SJSA1 (cell line): ENCODE results near the gene PPIL1. TPM values are rescaled to one million over a fixed set of nuclear protein-coding genes. Genes with fewer than 3 reads are reported as not detected.
A peak's percentile ranks its signal among the peaks of the same experiment; 100 is the strongest.

ENCODE experiments used
- DNase-seq, 2 experiments: peaks; one replicate each; pipeline ENCODE4 v3.0.0-alpha.2; 2015 to 2020; ENCODE audit warnings: low spot score in 2 of 2, low read depth in 1 of 2
- H3K27ac ChIP-seq: fragments of 250-450 bp; sonication (Bioruptor Pico); 2 replicates; pipeline ENCODE4 v1.5.1; 2020; ENCODE audit warnings: mild to moderate bottlenecking, moderate library complexity
- H3K27me3 ChIP-seq: fragments of 250-450 bp; sonication (Bioruptor Pico); replicated peaks from 2 replicates; pipeline ENCODE4 v1.5.1; 2020; ENCODE audit warnings: mild to moderate bottlenecking, moderate library complexity
- H3K36me3 ChIP-seq: fragments of 250-450 bp; sonication (Bioruptor Pico); 2 replicates; pipeline ENCODE4 v1.5.1; 2020; ENCODE audit warnings: mild to moderate bottlenecking
- H3K4me1 ChIP-seq: fragments of 250-450 bp; sonication (Bioruptor Pico); replicated peaks from 2 replicates; pipeline ENCODE4 v1.6.1; 2021; ENCODE audit warnings: mild to moderate bottlenecking
- H3K4me3 ChIP-seq: fragments of 250-450 bp; sonication (Bioruptor Pico); 2 replicates; pipeline ENCODE4 v1.5.1; 2020; ENCODE audit warnings: mild to moderate bottlenecking
- H3K9me3 ChIP-seq: fragments of 250-450 bp; sonication (Bioruptor Pico); replicated peaks from 2 replicates; pipeline ENCODE4 v1.5.1; 2020; ENCODE audit warnings: mild to moderate bottlenecking
- total RNA-seq: library from RNA; depleted of rRNA; stranded (reverse); fragments of >200 nt; shearing (Covaris generic); gene quantifications from 2 replicates; pipeline ENCODE4 v1.2.3, GENCODE V29; 2014; rRNA removed

PPIL1 gene
- total RNA-seq, result 46.2 and 83.6 TPM in 2 replicates

GRCh38 chr6:36874443-36875249 is at the start of gene PPIL1:
TSS of gene PPIL1 (minus strand) at chr6:36874803. CDS start at chr6:36874772, 31 bp downstream.
- H3K36me3 ChIP-seq, result peaks cover 31% of the 10 kb centered on the region
- peaks cover 17% of the 10 kb centered on the region for H3K4me1 ChIP-seq
- DNase-seq, result peak; percentile 91 to 98
- peak within 1 kb of the TSS; percentile 88 for H3K4me3 ChIP-seq
- peak within 1 kb of the TSS; percentile 96 for H3K27ac ChIP-seq
- H3K9me3 ChIP-seq, result no peaks in the 10 kb centered on the region
- H3K27me3 ChIP-seq, result no peaks in the 10 kb centered on the region

GRCh38 chr6:36924131-36924530 is 49.5 kb upstream of the PPIL1 start:
- Histone ChIP-seq H3K36me3 (peaks cover 43% of the 10 kb centered on the region), H3K27ac (no peak overlapping the region), H3K4me3 (no peak overlapping the region), H3K4me1 (peaks cover 2% of the 10 kb centered on the region), H3K9me3 (no peaks in the 10 kb centered on the region; the same call in 1 of the 2 replicates), H3K27me3 (no peaks in the 10 kb centered on the region)
- DNase-seq, result no peak

- H3K27ac ChIP-seq, result no peak overlapping the region
- no peaks in the 10 kb centered on the region; the same call in 1 of the 2 replicates for H3K9me3 ChIP-seq
- H3K27me3 ChIP-seq, result no peaks in the 10 kb centered on the region
- no peak for DNase-seq
- H3K36me3 ChIP-seq, result peaks cover 57% of the 10 kb centered on the region
- H3K4me1 ChIP-seq, result peaks cover 22% of the 10 kb centered on the region
- no peak overlapping the region for H3K4me3 ChIP-seq
Observed at GRCh38 chr6:36920546-36920945, 45.9 kb upstream of the PPIL1 start.

GRCh38 chr6:36920049-36920448 is 45.4 kb upstream of the PPIL1 start:
- DNase-seq, result no peak
- Histone ChIP-seq H3K27ac (no peak overlapping the region), H3K9me3 (no peaks in the 10 kb centered on the region; the same call in 1 of the 2 replicates), H3K36me3 (peaks cover 56% of the 10 kb centered on the region), H3K4me3 (no peak overlapping the region), H3K4me1 (peaks cover 22% of the 10 kb centered on the region), H3K27me3 (no peaks in the 10 kb centered on the region)

DNA sequence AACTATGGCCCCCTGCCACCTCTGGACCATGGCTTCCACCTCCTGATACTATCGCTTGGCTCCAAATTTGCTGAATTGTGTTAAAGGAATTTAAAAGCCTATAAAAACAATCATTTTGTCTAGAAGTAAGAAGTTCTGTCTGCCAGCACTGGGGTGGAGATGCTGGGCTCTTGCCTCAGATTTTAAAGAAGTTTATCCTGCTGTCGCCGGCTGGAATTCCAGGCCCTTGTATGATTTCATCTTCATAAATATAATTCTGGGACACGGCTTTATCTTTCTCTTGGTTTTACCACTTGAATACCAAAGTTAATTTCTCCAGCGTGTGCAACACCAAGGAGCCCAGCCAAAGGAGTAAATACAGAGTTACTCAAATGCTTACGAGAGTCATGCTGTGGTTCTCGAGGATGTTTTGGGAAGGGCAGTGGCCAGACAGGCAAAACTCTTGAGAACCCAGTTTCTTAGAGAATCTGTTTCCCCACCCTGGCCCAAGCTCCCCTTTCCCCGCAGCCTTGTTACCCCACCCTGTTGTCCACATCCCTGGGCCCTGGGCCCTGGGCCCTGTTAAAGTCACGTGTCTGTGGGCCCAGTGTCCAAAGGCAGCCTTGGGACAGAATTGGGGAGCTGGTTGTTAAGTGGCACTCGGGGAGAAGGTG is 43.1 kb upstream of the PPIL1 start:
- Histone ChIP-seq H3K4me3 (no peak overlapping the region), H3K27ac (peak overlapping the region; percentile 11), H3K9me3 (no peaks in the 10 kb centered on the region; the same call in 1 of the 2 replicates), H3K4me1 (peaks cover 40% of the 10 kb centered on the region), H3K36me3 (peaks cover 56% of the 10 kb centered on the region), H3K27me3 (no peaks in the 10 kb centered on the region)
- DNase-seq, result peak in 1 of 2 experiments; percentile 57

DNA sequence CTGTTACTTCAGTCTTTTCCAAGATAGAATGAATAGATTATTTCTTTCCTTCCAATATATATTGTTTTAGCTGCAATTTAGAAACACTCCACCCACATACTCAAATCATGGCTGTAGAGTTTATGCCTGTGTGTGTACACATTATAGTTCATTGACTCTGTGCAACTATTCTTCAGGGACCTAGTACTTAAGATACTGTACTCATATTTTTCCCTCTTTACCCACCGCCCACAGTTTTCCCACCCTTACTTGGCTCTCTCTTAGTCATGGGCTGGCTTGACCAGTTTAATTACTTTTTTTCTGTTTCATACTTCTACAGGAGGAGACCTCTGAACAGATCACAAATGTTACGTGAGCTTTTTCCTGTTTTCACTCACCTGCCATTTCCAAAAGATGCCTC is 41.5 kb upstream of the PPIL1 start:
- Histone ChIP-seq H3K4me1 (peaks cover 51% of the 10 kb centered on the region), H3K9me3 (no peaks in the 10 kb centered on the region), H3K27ac (no peak overlapping the region), H3K4me3 (no peak overlapping the region), H3K36me3 (peaks cover 50% of the 10 kb centered on the region), H3K27me3 (no peaks in the 10 kb centered on the region)
- no peak for DNase-seq

DNA sequence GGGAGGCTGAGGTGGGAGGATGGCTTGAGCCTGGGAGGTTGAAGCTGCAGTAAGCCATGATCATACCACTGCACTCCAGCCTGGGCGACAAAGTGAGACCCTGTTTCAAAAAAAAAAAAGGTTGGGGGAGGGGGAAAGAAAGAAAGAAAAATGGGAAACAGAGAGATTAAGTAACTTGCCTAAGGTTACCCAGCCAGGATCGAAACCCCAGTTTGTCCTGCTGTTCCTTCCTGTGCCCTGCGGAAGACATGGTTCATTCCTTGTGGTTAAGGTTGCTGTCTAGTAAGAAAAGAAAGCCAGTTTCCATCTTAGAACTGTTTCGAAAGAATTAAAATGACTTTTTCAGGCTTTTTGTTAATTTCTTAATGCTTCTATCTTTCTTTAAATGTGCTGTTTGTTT is 41.0 kb upstream of the PPIL1 start:
- H3K27ac ChIP-seq, result no peak overlapping the region
- H3K36me3 ChIP-seq, result peaks cover 50% of the 10 kb centered on the region
- H3K4me1 ChIP-seq, result peaks cover 51% of the 10 kb centered on the region
- H3K4me3 ChIP-seq, result no peak overlapping the region
- H3K27me3 ChIP-seq, result no peaks in the 10 kb centered on the region
- no peak for DNase-seq
- H3K9me3 ChIP-seq, result no peaks in the 10 kb centered on the region

GRCh38 chr6:36914227-36914794 is 39.7 kb upstream of the PPIL1 start:
- Histone ChIP-seq H3K9me3 (no peaks in the 10 kb centered on the region), H3K36me3 (peaks cover 43% of the 10 kb centered on the region), H3K27me3 (no peaks in the 10 kb centered on the region), H3K4me1 (peaks cover 51% of the 10 kb centered on the region), H3K4me3 (no peak overlapping the region), H3K27ac (no peak overlapping the region)
- peak in 1 of 2 experiments; percentile 34 for DNase-seq

GRCh38 chr6:36913082-36913481 is 38.5 kb upstream of the PPIL1 start:
- H3K4me1 ChIP-seq, result peaks cover 39% of the 10 kb centered on the region
- H3K9me3 ChIP-seq, result no peaks in the 10 kb centered on the region
- H3K27ac ChIP-seq, result peak overlapping the region; percentile 37
- no peak for DNase-seq
- H3K27me3 ChIP-seq, result no peaks in the 10 kb centered on the region
- no peak overlapping the region for H3K4me3 ChIP-seq
- peaks cover 40% of the 10 kb centered on the region for H3K36me3 ChIP-seq

DNA sequence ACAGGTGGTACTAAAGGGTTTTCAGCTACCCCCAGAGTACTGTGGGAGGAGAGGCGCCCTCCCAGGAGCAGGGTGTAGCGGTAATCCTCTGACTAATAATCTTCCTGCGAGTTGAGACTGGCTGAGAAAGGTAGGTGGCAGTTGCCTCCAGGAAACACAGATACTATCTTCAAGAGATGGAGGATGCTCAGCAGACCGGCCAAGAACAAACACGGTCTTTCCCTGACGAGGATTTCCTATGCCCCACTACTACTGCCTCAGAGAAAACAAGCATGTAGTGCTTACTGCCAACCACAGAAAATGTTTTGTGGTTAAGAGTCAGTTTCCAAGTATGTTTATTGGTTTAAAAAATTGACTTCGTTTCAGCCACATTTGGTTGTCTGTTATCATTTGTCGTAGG is 38.0 kb upstream of the PPIL1 start:
- Histone ChIP-seq H3K9me3 (no peaks in the 10 kb centered on the region), H3K4me3 (no peak overlapping the region), H3K4me1 (peaks cover 39% of the 10 kb centered on the region), H3K27ac (peak overlapping the region; percentile 37), H3K27me3 (no peaks in the 10 kb centered on the region), H3K36me3 (peaks cover 37% of the 10 kb centered on the region)
- DNase-seq, result peak; percentile 71 to 82

DNA sequence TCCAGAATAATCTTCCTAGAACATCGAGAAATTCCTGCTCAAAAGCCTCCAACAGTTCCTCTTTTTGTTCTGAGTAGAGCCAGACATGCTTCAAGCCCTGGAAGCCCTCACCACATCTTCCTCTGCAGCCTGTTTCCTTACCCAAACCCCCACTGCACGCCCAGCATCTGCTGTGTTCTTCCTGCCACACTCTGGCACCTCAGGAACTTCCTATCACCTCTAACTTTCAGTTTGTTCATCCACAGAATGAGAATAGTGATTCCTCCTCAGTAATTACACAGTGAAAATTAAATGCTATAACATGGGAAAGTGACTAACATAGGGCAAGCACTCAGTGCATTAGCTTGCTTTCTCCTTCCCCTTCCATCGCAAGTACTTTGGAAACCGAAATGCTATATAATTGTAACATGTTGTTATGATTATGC is 37.4 kb upstream of the PPIL1 start:
- no peak overlapping the region for H3K27ac ChIP-seq

GRCh38 chr6:36908747-36909146 is 34.1 kb upstream of the PPIL1 start:
- no peak overlapping the region for H3K4me3 ChIP-seq
- peaks cover 31% of the 10 kb centered on the region for H3K36me3 ChIP-seq
- DNase-seq, result no peak
- no peaks in the 10 kb centered on the region for H3K27me3 ChIP-seq
- H3K9me3 ChIP-seq, result no peaks in the 10 kb centered on the region
- H3K27ac ChIP-seq, result no peak overlapping the region
- H3K4me1 ChIP-seq, result peaks cover 60% of the 10 kb centered on the region

More for the DNA sequence above, 37.4 kb upstream of the PPIL1 start:
- DNase-seq, result no peak
- no peak overlapping the region for H3K4me3 ChIP-seq
- peaks cover 37% of the 10 kb centered on the region for H3K36me3 ChIP-seq
- H3K27me3 ChIP-seq, result no peaks in the 10 kb centered on the region
- H3K4me1 ChIP-seq, result peaks cover 40% of the 10 kb centered on the region
- no peaks in the 10 kb centered on the region for H3K9me3 ChIP-seq

DNA sequence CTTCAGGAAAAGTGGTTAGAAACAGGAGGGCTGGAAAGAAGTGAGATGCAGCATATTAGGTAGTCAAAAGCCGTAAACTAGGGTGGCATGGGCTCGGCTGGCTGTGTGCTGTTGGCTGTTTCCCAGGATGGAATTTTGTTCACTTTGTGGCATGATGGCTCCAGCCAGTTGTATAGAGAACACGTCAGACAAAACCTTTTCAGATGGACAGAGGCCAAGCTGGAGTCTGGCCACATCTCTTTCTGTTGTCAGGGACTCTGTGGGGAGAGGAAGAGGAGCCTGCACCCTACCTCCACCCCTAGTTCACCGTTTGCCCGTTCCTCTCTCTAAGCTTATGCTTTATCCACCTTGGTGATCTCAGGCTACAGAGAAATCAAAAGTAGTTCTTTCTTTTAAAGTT is 33.2 kb upstream of the PPIL1 start:
- Histone ChIP-seq H3K27me3 (no peaks in the 10 kb centered on the region), H3K4me1 (peaks cover 55% of the 10 kb centered on the region), H3K9me3 (no peaks in the 10 kb centered on the region), H3K27ac (no peak overlapping the region), H3K36me3 (peaks cover 31% of the 10 kb centered on the region), H3K4me3 (no peak overlapping the region)
- DNase-seq, result peak in 1 of 2 experiments; percentile 38
